WTC11 (cell line): Measurements from ENCODE around the gene PSEN2. TPM values are rescaled to one million over a fixed set of nuclear protein-coding genes. Genes with fewer than 3 reads are reported as not detected.
"Not testable (repeated sequence)": the region's sequence is repeated elsewhere in the genome, so short reads cannot be mapped to it uniquely, and the experiment has no call there.

Source experiments
- ATAC-seq: fragments of 200-7000 bp; cut with Tn5 transposase; 2 replicates; pipeline ENCODE4 v1.10.0; 2021; ENCODE audit warnings: mild to moderate bottlenecking, moderate library complexity
- CTCF ChIA-PET: fragments of 300-600 bp; sonication (Branson Sonifier 250); formaldehyde crosslinking; loops from one replicate; lab custom pipeline; 2021; ENCODE audit warnings: antibody characterized with exemption; lab: Charles Lee
- POLR2A ChIA-PET: fragments of 350-600 bp; sonication (Branson Sonifier 250); formaldehyde crosslinking; loops from one replicate; lab custom pipeline; 2021; ENCODE audit warnings: antibody characterized with exemption; lab: Charles Lee
- DNase-seq: peaks from one replicate; pipeline ENCODE4 v3.0.0; 2021; ENCODE audit warnings: low spot score
- H3K27ac Mint-ChIP-seq: 2 replicates; pipeline ENCODE4 v1.8.0; 2021; ENCODE audit warnings: mixed read lengths
- H3K27me3 Mint-ChIP-seq: 2 replicates; pipeline ENCODE4 v1.8.0; 2021; ENCODE audit warnings: low read depth, mild to moderate bottlenecking, moderate library complexity, mixed read lengths
- H3K36me3 Mint-ChIP-seq: 2 replicates; pipeline ENCODE4 v1.8.0; 2021; ENCODE audit warnings: mixed read lengths
- H3K4me1 Mint-ChIP-seq: 2 replicates; pipeline ENCODE4 v1.8.0; 2022; ENCODE audit warnings: mixed read lengths
- H3K4me3 Mint-ChIP-seq: 2 replicates; pipeline ENCODE4 v1.8.0; 2021; ENCODE audit warnings: mild to moderate bottlenecking, moderate library complexity, mixed read lengths
- H3K9me3 Mint-ChIP-seq: 2 replicates; pipeline ENCODE4 v1.8.0; 2021; ENCODE audit warnings: mixed read lengths
- FOXK1 ChIP-seq: sonication (generic); formaldehyde crosslinking; IDR thresholded peaks from 2 replicates; pipeline ENCODE4 v1.8.0; 2022; ENCODE audit warnings: mild to moderate bottlenecking, moderate library complexity, missing genetic modification reagents
- FOXP1 ChIP-seq: sonication (generic); formaldehyde crosslinking; IDR thresholded peaks from 2 replicates; pipeline ENCODE4 v1.8.0; 2022; ENCODE audit warnings: missing genetic modification reagents, mild to moderate bottlenecking, moderate library complexity, borderline replicate concordance
- GABPB1 ChIP-seq: sonication (generic); formaldehyde crosslinking; IDR thresholded peaks from 2 replicates; pipeline ENCODE4 v1.8.1; 2023; ENCODE audit warnings: mild to moderate bottlenecking, missing genetic modification reagents
- GTF2I ChIP-seq: fragments of 250-450 bp; sonication (Bioruptor Pico); conservative IDR thresholded peaks from 2 replicates; pipeline ENCODE4 v1.4.0; 2021; ENCODE audit warnings: mild to moderate bottlenecking
- JAZF1 ChIP-seq: fragments of 250-450 bp; sonication (Bioruptor Pico); IDR thresholded peaks from 2 replicates; pipeline ENCODE4 v1.9.0; 2021; ENCODE audit warnings: moderate library complexity, mild to moderate bottlenecking, inconsistent platforms
- NFE2L1 ChIP-seq: sonication (generic); formaldehyde crosslinking; IDR thresholded peaks from 2 replicates; pipeline ENCODE4 v1.8.1; 2023; ENCODE audit warnings: missing genetic modification reagents
- ZNF396 ChIP-seq: fragments of 250-450 bp; sonication (Bioruptor Pico); IDR thresholded peaks from 2 replicates; pipeline ENCODE4 v1.8.0; 2021; ENCODE audit warnings: mild to moderate bottlenecking, moderate library complexity, borderline replicate concordance
- ZNF423 ChIP-seq: fragments of 250-450 bp; sonication (Bioruptor Pico); IDR thresholded peaks from 2 replicates; pipeline ENCODE4 v2.1.2; 2022; ENCODE audit warnings: mild to moderate bottlenecking, moderate library complexity
- total RNA-seq: library from RNA; stranded (reverse); gene quantifications from 3 replicates; pipeline ENCODE4 v1.2.3, GENCODE V29; 2021
- TF ChIP-seq, protein P1 (sequence below): sonication (generic); formaldehyde crosslinking; IDR thresholded peaks from 2 replicates; pipeline ENCODE4 v1.8.1; 2022; ENCODE audit warnings: missing genetic modification reagents, borderline replicate concordance
- TF ChIP-seq, protein P2 (sequence below): fragments of 250-450 bp; sonication (Bioruptor Pico); IDR thresholded peaks from 2 replicates; pipeline ENCODE4 v2.1.2; 2022; ENCODE audit warnings: mild to moderate bottlenecking, moderate library complexity
- TF ChIP-seq, protein P3 (sequence below): sonication (generic); formaldehyde crosslinking; IDR thresholded peaks from 2 replicates; pipeline ENCODE4 v1.8.1; 2023; ENCODE audit warnings: mild to moderate bottlenecking, missing genetic modification reagents, moderate library complexity
- TF ChIP-seq, protein P4 (sequence below): sonication (generic); formaldehyde crosslinking; IDR thresholded peaks from 2 replicates; pipeline ENCODE4 v1.8.0; 2022; ENCODE audit warnings: mild to moderate bottlenecking, missing genetic modification reagents
- TF ChIP-seq, protein P5 (sequence below): sonication (generic); formaldehyde crosslinking; IDR thresholded peaks from 2 replicates; pipeline ENCODE4 v1.8.1; 2023; ENCODE audit warnings: mild to moderate bottlenecking, missing genetic modification reagents
- TF ChIP-seq, protein P6 (sequence below): fragments of 250-450 bp; sonication (Bioruptor Pico); IDR thresholded peaks from 2 replicates; pipeline ENCODE4 v1.9.0; 2021; ENCODE audit warnings: mild to moderate bottlenecking
- TF ChIP-seq, protein P7 (sequence below): sonication (generic); formaldehyde crosslinking; IDR thresholded peaks from 2 replicates; pipeline ENCODE4 v1.8.1; 2022; ENCODE audit warnings: mild to moderate bottlenecking, moderate library complexity, missing genetic modification reagents
- TF ChIP-seq, protein P8 (sequence below): sonication (generic); formaldehyde crosslinking; IDR thresholded peaks from 2 replicates; pipeline ENCODE4 v1.8.1; 2022; ENCODE audit warnings: mild to moderate bottlenecking, missing genetic modification reagents, moderate library complexity, borderline replicate concordance
- TF ChIP-seq, protein P9 (sequence below): fragments of 250-450 bp; sonication (Bioruptor Pico); conservative IDR thresholded peaks from 2 replicates; pipeline ENCODE4 v1.9.0; 2021; ENCODE audit warnings: mild to moderate bottlenecking

Gene PSEN2
- total RNA-seq, 1 experiment from 2014 or later: 18.4 TPM

DNA sequence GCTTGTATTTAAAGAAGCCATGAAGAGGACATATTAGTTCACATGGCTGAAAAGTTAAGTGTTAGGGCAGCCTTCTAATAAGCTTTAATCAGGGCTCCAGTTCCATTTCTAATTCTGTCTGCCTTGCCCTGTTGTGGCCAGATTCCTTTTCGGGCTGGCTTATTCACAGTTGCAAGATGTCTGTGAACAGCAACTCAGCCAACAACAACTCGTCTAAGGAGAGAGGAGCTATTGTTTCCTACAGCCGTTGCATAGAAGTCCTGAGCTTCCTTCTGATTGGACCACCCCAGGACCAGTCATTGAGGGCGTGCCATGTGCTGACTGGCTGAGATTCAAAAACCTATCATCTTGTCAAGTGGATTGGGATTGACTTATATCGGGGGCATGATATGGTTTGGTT, 51.1 kb downstream of the PSEN2 start:
- Mint-ChIP-seq H3K4me1 (0 out of 2 replicates have a peak, but pooled peaks cover 3% of the 10 kb centered on the region), H3K27me3 (no peaks in the 10 kb centered on the region), H3K27ac (no peak overlapping the region), H3K9me3 (peaks cover 13% of the 10 kb centered on the region), H3K4me3 (no peak overlapping the region), H3K36me3 (peaks cover 4% of the 10 kb centered on the region; the same call in 1 of the 2 replicates)
- ChIA-PET CTCF (interaction anchor here (0.7 to 3.0 kb wide), 3 partner anchors 9 to 352 kb away, joined by 3 to 12 read pairs (median 3); no protein-coding TSS in a partner anchor), POLR2A (no interaction called here)
- ATAC-seq: no peak
- no peak for DNase-seq
- TF ChIP-seq GTF2I (CRISPR knock-in tag): no peak
- TF ChIP-seq, protein P1, sequence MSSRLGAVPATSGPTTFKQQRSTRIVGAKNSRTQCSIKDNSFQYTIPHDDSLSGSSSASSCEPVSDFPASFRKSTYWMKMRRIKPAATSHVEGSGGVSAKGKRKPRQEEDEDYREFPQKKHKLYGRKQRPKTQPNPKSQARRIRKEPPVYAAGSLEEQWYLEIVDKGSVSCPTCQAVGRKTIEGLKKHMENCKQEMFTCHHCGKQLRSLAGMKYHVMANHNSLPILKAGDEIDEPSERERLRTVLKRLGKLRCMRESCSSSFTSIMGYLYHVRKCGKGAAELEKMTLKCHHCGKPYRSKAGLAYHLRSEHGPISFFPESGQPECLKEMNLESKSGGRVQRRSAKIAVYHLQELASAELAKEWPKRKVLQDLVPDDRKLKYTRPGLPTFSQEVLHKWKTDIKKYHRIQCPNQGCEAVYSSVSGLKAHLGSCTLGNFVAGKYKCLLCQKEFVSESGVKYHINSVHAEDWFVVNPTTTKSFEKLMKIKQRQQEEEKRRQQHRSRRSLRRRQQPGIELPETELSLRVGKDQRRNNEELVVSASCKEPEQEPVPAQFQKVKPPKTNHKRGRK (CRISPR knock-in tag): no peak
- TF ChIP-seq, protein P2, sequence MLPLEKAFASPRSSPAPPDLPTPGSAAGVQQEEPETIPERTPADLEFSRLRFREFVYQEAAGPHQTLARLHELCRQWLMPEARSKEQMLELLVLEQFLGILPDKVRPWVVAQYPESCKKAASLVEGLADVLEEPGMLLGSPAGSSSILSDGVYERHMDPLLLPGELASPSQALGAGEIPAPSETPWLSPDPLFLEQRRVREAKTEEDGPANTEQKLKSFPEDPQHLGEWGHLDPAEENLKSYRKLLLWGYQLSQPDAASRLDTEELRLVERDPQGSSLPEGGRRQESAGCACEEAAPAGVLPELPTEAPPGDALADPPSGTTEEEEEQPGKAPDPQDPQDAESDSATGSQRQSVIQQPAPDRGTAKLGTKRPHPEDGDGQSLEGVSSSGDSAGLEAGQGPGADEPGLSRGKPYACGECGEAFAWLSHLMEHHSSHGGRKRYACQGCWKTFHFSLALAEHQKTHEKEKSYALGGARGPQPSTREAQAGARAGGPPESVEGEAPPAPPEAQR (CRISPR knock-in tag): no peak
- no peak for TF ChIP-seq FOXK1 (CRISPR knock-in tag)
- TF ChIP-seq FOXP1 (CRISPR knock-in tag): no peak
- no peak for TF ChIP-seq NFE2L1 (CRISPR knock-in tag)
- TF ChIP-seq, protein P3, sequence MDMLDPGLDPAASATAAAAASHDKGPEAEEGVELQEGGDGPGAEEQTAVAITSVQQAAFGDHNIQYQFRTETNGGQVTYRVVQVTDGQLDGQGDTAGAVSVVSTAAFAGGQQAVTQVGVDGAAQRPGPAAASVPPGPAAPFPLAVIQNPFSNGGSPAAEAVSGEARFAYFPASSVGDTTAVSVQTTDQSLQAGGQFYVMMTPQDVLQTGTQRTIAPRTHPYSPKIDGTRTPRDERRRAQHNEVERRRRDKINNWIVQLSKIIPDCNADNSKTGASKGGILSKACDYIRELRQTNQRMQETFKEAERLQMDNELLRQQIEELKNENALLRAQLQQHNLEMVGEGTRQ (CRISPR knock-in tag): no peak
- no peak for TF ChIP-seq ZNF396
- TF ChIP-seq, protein P4, sequence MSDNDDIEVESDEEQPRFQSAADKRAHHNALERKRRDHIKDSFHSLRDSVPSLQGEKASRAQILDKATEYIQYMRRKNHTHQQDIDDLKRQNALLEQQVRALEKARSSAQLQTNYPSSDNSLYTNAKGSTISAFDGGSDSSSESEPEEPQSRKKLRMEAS (CRISPR knock-in tag): no peak
- TF ChIP-seq, protein P5, sequence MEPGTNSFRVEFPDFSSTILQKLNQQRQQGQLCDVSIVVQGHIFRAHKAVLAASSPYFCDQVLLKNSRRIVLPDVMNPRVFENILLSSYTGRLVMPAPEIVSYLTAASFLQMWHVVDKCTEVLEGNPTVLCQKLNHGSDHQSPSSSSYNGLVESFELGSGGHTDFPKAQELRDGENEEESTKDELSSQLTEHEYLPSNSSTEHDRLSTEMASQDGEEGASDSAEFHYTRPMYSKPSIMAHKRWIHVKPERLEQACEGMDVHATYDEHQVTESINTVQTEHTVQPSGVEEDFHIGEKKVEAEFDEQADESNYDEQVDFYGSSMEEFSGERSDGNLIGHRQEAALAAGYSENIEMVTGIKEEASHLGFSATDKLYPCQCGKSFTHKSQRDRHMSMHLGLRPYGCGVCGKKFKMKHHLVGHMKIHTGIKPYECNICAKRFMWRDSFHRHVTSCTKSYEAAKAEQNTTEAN: no peak
- TF ChIP-seq, protein P6, sequence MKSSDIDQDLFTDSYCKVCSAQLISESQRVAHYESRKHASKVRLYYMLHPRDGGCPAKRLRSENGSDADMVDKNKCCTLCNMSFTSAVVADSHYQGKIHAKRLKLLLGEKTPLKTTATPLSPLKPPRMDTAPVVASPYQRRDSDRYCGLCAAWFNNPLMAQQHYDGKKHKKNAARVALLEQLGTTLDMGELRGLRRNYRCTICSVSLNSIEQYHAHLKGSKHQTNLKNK (CRISPR knock-in tag): no peak
- no peak for TF ChIP-seq GABPB1 (CRISPR knock-in tag)

DNA sequence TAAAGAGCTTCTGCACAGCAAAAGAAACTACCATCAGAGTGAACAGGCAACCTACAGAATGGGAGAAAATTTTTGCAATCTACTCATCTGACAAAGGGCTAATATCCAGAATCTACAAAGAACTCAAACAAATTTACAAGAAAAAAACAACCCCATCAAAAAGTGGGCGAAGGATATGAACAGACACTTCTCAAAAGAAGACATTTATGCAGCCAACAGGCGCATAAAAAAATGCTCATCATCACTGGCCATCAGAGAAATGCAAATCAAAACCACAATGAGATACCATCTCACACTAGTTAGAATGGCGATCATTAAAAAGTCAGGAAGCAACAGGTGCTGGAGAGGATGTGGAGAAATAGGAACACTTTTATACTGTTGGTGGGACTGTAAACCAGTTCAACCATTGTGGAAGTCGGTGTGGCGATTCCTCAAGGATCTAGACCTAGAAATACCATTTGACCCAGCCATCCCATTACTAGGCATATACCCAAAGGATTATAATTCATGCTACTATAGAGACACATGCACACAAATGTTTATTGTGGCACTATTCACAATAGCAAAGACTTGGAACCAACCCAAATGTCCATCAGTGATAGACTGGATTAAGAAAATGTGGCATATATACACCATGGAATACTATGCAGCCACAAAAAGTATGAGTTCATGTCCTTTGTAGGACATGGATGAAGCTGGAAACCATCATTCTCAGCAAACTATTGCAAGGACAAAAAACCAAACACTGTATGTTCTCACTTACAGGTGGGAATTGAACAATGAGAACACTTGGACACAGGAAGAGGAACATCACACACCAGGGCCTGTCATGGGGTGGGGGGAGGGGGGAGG, 59.1 kb downstream of the PSEN2 start:
- POLR2A ChIA-PET, H3K4me3 Mint-ChIP-seq, H3K36me3 Mint-ChIP-seq: not testable (repeated sequence)

DNA sequence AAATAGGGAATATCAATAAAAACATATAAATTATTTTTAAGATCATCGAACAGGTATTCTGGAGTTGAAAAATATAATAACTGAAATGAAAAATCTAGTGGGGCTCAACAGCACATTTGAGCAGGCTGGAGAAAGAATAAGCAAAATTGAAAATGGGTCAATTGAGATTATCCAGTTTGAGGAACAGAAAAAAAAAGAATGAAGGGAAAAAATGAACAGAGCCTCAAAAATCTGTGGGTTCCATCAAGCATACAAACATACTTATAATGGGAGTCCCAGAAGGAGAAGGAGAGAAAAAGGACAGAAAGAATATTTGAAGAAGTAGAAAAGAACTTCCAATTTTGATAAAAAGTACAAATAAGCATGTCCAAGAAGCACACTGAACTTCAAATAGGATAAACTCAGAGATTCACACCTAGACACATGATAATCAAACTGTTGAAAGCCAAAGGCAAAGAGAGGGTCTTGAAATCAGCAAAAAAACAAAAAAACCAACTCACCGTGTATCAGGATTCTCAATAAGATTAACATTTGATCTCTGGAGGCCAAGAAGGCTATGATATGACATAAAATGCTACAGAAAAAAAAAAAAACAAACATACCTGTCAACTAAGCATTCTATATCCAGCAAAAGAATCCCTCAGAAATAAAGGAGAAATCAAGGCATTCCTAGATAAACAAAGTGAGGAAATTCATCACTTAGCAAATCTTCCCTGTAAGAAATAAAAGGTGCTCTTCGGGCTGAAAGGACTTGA, 64.2 kb downstream of the PSEN2 start:
- POLR2A ChIA-PET: no interaction called here
- DNase-seq (no peak), ATAC-seq (no peak)
- H3K27me3 Mint-ChIP-seq: peaks cover 3% of the 10 kb centered on the region; the same call in 1 of the 2 replicates
- peaks cover 12% of the 10 kb centered on the region for H3K4me1 Mint-ChIP-seq
- CTCF ChIA-PET: no interaction called here
- no peak overlapping the region for H3K27ac Mint-ChIP-seq
- peaks cover 9% of the 10 kb centered on the region for H3K36me3 Mint-ChIP-seq
- H3K9me3 Mint-ChIP-seq: peaks cover 24% of the 10 kb centered on the region
- H3K4me3 Mint-ChIP-seq: no peak overlapping the region
- TF ChIP-seq, protein P7, sequence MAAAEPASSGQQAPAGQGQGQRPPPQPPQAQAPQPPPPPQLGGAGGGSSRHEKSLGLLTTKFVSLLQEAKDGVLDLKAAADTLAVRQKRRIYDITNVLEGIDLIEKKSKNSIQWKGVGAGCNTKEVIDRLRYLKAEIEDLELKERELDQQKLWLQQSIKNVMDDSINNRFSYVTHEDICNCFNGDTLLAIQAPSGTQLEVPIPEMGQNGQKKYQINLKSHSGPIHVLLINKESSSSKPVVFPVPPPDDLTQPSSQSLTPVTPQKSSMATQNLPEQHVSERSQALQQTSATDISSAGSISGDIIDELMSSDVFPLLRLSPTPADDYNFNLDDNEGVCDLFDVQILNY (CRISPR knock-in tag): no peak
- TF ChIP-seq ZNF423 (CRISPR knock-in tag): no peak
- TF ChIP-seq, protein P8, sequence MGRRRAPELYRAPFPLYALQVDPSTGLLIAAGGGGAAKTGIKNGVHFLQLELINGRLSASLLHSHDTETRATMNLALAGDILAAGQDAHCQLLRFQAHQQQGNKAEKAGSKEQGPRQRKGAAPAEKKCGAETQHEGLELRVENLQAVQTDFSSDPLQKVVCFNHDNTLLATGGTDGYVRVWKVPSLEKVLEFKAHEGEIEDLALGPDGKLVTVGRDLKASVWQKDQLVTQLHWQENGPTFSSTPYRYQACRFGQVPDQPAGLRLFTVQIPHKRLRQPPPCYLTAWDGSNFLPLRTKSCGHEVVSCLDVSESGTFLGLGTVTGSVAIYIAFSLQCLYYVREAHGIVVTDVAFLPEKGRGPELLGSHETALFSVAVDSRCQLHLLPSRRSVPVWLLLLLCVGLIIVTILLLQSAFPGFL (CRISPR knock-in tag): no peak
- no peak for TF ChIP-seq JAZF1 (CRISPR knock-in tag)
- TF ChIP-seq, protein P9, sequence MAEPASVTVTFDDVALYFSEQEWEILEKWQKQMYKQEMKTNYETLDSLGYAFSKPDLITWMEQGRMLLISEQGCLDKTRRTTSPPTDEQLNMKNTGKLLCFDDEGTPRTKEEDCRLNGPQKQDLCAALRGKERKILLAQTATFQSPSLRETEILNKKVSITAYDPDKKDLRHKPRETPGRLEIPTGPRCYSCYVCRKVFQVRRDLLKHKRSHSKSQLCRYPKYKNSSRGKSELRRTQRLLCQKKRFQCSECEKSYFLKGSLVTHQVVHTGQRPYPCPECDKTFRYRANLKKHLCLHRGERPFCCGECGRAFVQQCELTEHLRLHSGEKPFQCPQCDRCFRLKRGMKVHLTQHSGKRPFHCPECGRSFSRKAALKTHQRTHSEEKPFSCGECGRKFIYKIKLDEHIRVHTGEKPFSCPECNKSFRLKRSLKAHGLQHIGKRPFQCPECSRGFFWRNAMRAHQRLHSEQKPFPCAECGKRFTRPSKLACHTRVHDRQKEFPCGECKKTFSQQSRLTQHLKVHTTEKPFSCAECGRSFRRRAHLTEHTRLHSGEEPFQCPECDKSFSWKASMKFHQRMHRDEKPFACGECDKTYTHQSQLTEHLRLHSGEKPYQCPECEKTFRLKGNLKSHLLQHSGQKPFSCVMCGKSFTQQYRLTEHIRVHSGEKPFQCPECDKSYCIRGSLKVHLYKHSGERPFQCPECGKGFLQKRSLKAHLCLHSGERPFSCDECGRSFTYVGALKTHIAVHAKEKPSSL (CRISPR knock-in tag): no peak
- no peak for TF ChIP-seq FOXP1 (CRISPR knock-in tag)

More for the DNA sequence above, 59.1 kb downstream of the PSEN2 start:
- H3K27me3 Mint-ChIP-seq, CTCF ChIA-PET, H3K27ac Mint-ChIP-seq, H3K4me1 Mint-ChIP-seq, DNase-seq, ATAC-seq: not testable (repeated sequence)
- H3K9me3 Mint-ChIP-seq: peaks cover 28% of the 10 kb centered on the region
